Effector memory CD8-positive, alpha-beta T cell (primary cell): ENCODE data around the gene ELF5.

ENCODE experiments used
- ATAC-seq: fragments of 150-1000 bp; cut with Tn5 transposase; replicated peaks from 2 replicates; pipeline ENCODE4 v1.10.0; 2021; ENCODE audit warnings: mild to moderate bottlenecking, moderate library complexity
- DNase-seq, 3 experiments: peaks; one replicate each; pipeline ENCODE4 v3.0.0; 2021
- H3K27ac Mint-ChIP-seq, 2 donors: one replicate each; pipeline ENCODE4 v1.8.0; 2022; ENCODE audit warnings: mild to moderate bottlenecking in 2 of 2, mixed read lengths in 2 of 2, moderate library complexity in 2 of 2
- H3K27me3 Mint-ChIP-seq, 2 donors: one replicate each; pipeline ENCODE4 v1.8.0; 2022; ENCODE audit warnings: mixed read lengths in 2 of 2
- H3K36me3 Mint-ChIP-seq: one replicate; pipeline ENCODE4 v1.8.0; 2022; ENCODE audit warnings: mild to moderate bottlenecking, moderate library complexity, mixed read lengths; ENCODE audit not compliant: insufficient read depth
- H3K4me1 Mint-ChIP-seq, 2 donors: one replicate each; pipeline ENCODE4 v1.8.0; 2022; ENCODE audit warnings: low read depth in 2 of 2, mixed read lengths in 2 of 2
- H3K4me3 Mint-ChIP-seq, 2 donors: one replicate each; pipeline ENCODE4 v1.8.0; 2022; ENCODE audit warnings: mild to moderate bottlenecking in 2 of 2, mixed read lengths in 2 of 2, moderate library complexity in 2 of 2
- H3K9me3 Mint-ChIP-seq, 2 donors: one replicate each; pipeline ENCODE4 v1.8.0; 2022; ENCODE audit warnings: mixed read lengths in 2 of 2

ELF5 gene

GRCh38 chr11:34495239-34495723 lies 18.3 kb downstream of the ELF5 start:
- H3K36me3 Mint-ChIP-seq = no peaks in the 10 kb centered on the region
- no peaks in the 10 kb centered on the region for H3K9me3 Mint-ChIP-seq
- no peak overlapping the region for H3K27ac Mint-ChIP-seq
- H3K4me3 Mint-ChIP-seq = no peak overlapping the region
- H3K4me1 Mint-ChIP-seq = no peaks in the 10 kb centered on the region
- DNase-seq (no peak), ATAC-seq (no peak)
- peaks cover 11 to 48% of the 10 kb centered on the region in 2 donors for H3K27me3 Mint-ChIP-seq

GRCh38 chr11:34493926-34494595 lies 19.5 kb downstream of the ELF5 start:
- Mint-ChIP-seq H3K36me3 (no peaks in the 10 kb centered on the region), H3K4me1 (no peaks in the 10 kb centered on the region)

GRCh38 chr11:34493468-34493867 lies 20.1 kb downstream of the ELF5 start:
- Mint-ChIP-seq H3K27ac (no peak overlapping the region), H3K9me3 (no peaks in the 10 kb centered on the region), H3K27me3 (peaks cover 11 to 35% of the 10 kb centered on the region in 2 donors), H3K4me3 (no peak overlapping the region), H3K36me3 (no peaks in the 10 kb centered on the region), H3K4me1 (no peaks in the 10 kb centered on the region)
- ATAC-seq (no peak), DNase-seq (no peak)

More at GRCh38 chr11:34493926-34494595, 19.5 kb downstream of the ELF5 start:
- Mint-ChIP-seq H3K9me3 (no peaks in the 10 kb centered on the region), H3K27me3 (peaks cover 11 to 40% of the 10 kb centered on the region in 2 donors), H3K4me3 (no peak overlapping the region), H3K27ac (no peak overlapping the region)
- ATAC-seq (no peak), DNase-seq (no peak)

GRCh38 chr11:34492806-34493414 lies 20.7 kb downstream of the ELF5 start:
- no peaks in the 10 kb centered on the region for H3K9me3 Mint-ChIP-seq
- H3K36me3 Mint-ChIP-seq = no peaks in the 10 kb centered on the region
- DNase-seq (peak; percentile 18 to 27 (median 24)), ATAC-seq (no peak)
- no peak overlapping the region for H3K27ac Mint-ChIP-seq
- H3K4me1 Mint-ChIP-seq = no peaks in the 10 kb centered on the region
- no peak overlapping the region for H3K4me3 Mint-ChIP-seq
- peaks cover 11 to 33% of the 10 kb centered on the region in 2 donors for H3K27me3 Mint-ChIP-seq

- Mint-ChIP-seq H3K4me3 (no peak overlapping the region), H3K9me3 (no peaks in the 10 kb centered on the region), H3K4me1 (no peaks in the 10 kb centered on the region), H3K36me3 (peaks cover 3% of the 10 kb centered on the region), H3K27me3 (peaks cover 5 to 22% of the 10 kb centered on the region in 2 donors), H3K27ac (no peak overlapping the region)
- ATAC-seq (no peak), DNase-seq (no peak)
These were observed 23.3 kb downstream of the ELF5 start for GRCh38 chr11:34490304-34490703.

- Mint-ChIP-seq H3K4me3 (no peak overlapping the region), H3K4me1 (no peaks in the 10 kb centered on the region), H3K27me3 (peaks cover 0 to 20% of the 10 kb centered on the region in 2 donors), H3K9me3 (no peaks in the 10 kb centered on the region), H3K36me3 (peaks cover 3% of the 10 kb centered on the region), H3K27ac (no peak overlapping the region)
- DNase-seq = no peak
- no peak for ATAC-seq
These were observed 24.6 kb downstream of the ELF5 start for GRCh38 chr11:34488855-34489557.

- no peak for DNase-seq
- H3K4me3 Mint-ChIP-seq = no peak overlapping the region
- peaks cover 3% of the 10 kb centered on the region for H3K36me3 Mint-ChIP-seq
- no peaks in the 10 kb centered on the region for H3K4me1 Mint-ChIP-seq
- no peak overlapping the region for H3K27ac Mint-ChIP-seq
- H3K27me3 Mint-ChIP-seq = peaks cover 5 to 21% of the 10 kb centered on the region in 2 donors
- no peak for ATAC-seq
- H3K9me3 Mint-ChIP-seq = no peaks in the 10 kb centered on the region
These were observed 26.2 kb downstream of the ELF5 start for GRCh38 chr11:34487430-34487829.

GRCh38 chr11:34483106-34483874 lies 30.3 kb downstream of the ELF5 start:
- Mint-ChIP-seq H3K27ac (no peak overlapping the region), H3K4me1 (no peaks in the 10 kb centered on the region), H3K4me3 (no peak overlapping the region), H3K36me3 (peaks cover 3% of the 10 kb centered on the region), H3K27me3 (peaks cover 5 to 28% of the 10 kb centered on the region in 2 donors), H3K9me3 (no peaks in the 10 kb centered on the region)
- DNase-seq (no peak), ATAC-seq (no peak)

- Mint-ChIP-seq H3K27me3 (peaks cover 5 to 28% of the 10 kb centered on the region in 2 donors), H3K27ac (no peak overlapping the region), H3K4me3 (no peak overlapping the region), H3K9me3 (no peaks in the 10 kb centered on the region), H3K36me3 (no peaks in the 10 kb centered on the region), H3K4me1 (no peaks in the 10 kb centered on the region)
- DNase-seq (no peak), ATAC-seq (no peak)
These were observed 32.3 kb downstream of the ELF5 start for GRCh38 chr11:34481307-34481706.

GRCh38 chr11:34480314-34480713 lies 33.3 kb downstream of the ELF5 start:
- no peaks in the 10 kb centered on the region for H3K9me3 Mint-ChIP-seq
- no peak overlapping the region for H3K4me3 Mint-ChIP-seq
- no peaks in the 10 kb centered on the region for H3K4me1 Mint-ChIP-seq
- no peak overlapping the region for H3K27ac Mint-ChIP-seq
- peaks cover 5 to 28% of the 10 kb centered on the region in 2 donors for H3K27me3 Mint-ChIP-seq
- no peak for DNase-seq
- H3K36me3 Mint-ChIP-seq = no peaks in the 10 kb centered on the region
- no peak for ATAC-seq

GRCh38 chr11:34478845-34479663 lies 34.5 kb downstream of the ELF5 start:
- no peak overlapping the region for H3K27ac Mint-ChIP-seq
- H3K36me3 Mint-ChIP-seq = no peaks in the 10 kb centered on the region
- no peak for ATAC-seq
- DNase-seq = no peak
- no peaks in the 10 kb centered on the region for H3K4me1 Mint-ChIP-seq
- no peaks in the 10 kb centered on the region for H3K9me3 Mint-ChIP-seq
- peaks cover 5 to 17% of the 10 kb centered on the region in 2 donors for H3K27me3 Mint-ChIP-seq
- no peak overlapping the region for H3K4me3 Mint-ChIP-seq

- ATAC-seq (no peak), DNase-seq (no peak)
- no peak overlapping the region for H3K4me3 Mint-ChIP-seq
- no peak overlapping the region for H3K27ac Mint-ChIP-seq
- peaks cover 15% of the 10 kb centered on the region for H3K36me3 Mint-ChIP-seq
- peaks cover 0 to 3% of the 10 kb centered on the region in 2 donors for H3K27me3 Mint-ChIP-seq
- H3K4me1 Mint-ChIP-seq = no peaks in the 10 kb centered on the region
- H3K9me3 Mint-ChIP-seq = no peaks in the 10 kb centered on the region
These were observed 36.7 kb downstream of the ELF5 start for GRCh38 chr11:34476849-34477248.
